Activated CD4-positive, alpha-beta T cell treated with anti-CD3 and anti-CD28 coated beads for 36 hours (primary cell): ENCODE measurements around the gene LIN28B. TPM values are rescaled to one million over a fixed set of nuclear protein-coding genes. Genes with fewer than 3 reads are reported as not detected.
"Not testable (repeated sequence)": the region's sequence is repeated elsewhere in the genome, so short reads cannot be mapped to it uniquely, and the experiment has no call there.

ENCODE experiments used
- ATAC-seq: fragments of 200-7000 bp; cut with Tn5 transposase; one replicate; pipeline ENCODE4 v1.10.0; 2021; ENCODE audit warnings: mild to moderate bottlenecking, moderate library complexity
- CTCF ChIA-PET: fragments of 350-600 bp; sonication (Branson Sonifier 250); formaldehyde crosslinking; loops from one replicate; lab custom pipeline; 2021; ENCODE audit warnings: antibody characterized with exemption; lab: Charles Lee
- POLR2A ChIA-PET: fragments of 350-600 bp; sonication (Branson Sonifier 250); formaldehyde crosslinking; loops from one replicate; lab custom pipeline; 2021; ENCODE audit warnings: antibody characterized with exemption, inconsistent platforms; lab: Charles Lee
- DNase-seq: peaks from one replicate; pipeline ENCODE4 v3.0.0-alpha.2; 2020
- H3K27ac Mint-ChIP-seq: one replicate; pipeline ENCODE4 v1.8.0; 2021; ENCODE audit warnings: mixed read lengths
- H3K27me3 Mint-ChIP-seq: one replicate; pipeline ENCODE4 v1.8.0; 2021; ENCODE audit warnings: mixed read lengths
- H3K36me3 Mint-ChIP-seq: one replicate; pipeline ENCODE4 v1.8.0; 2021; ENCODE audit warnings: low read depth, mixed read lengths
- H3K4me1 Mint-ChIP-seq: one replicate; pipeline ENCODE4 v1.8.0; 2021; ENCODE audit warnings: mixed read lengths
- H3K4me3 Mint-ChIP-seq: one replicate; pipeline ENCODE4 v1.8.0; 2021; ENCODE audit warnings: mild to moderate bottlenecking, moderate library complexity, mixed read lengths
- H3K9me3 Mint-ChIP-seq: one replicate; pipeline ENCODE4 v1.8.0; 2021; ENCODE audit warnings: low read depth, mixed read lengths
- intact Hi-C, 2 experiments: fragments of 100-400 bp; cut with DNase I in 1 of 2; cut with micrococcal nuclease in 1 of 2; formaldehyde crosslinking; loops; one replicate each; pipeline versions ENCODE4 v1.14.2 to v1.15.1; 2022 to 2024; cut with DNase I, micrococcal nuclease
- total RNA-seq, 2 experiments: library from RNA; stranded (reverse); gene quantifications; one replicate each; pipeline ENCODE4 v1.2.3, GENCODE V29; 2021

Gene LIN28B
- total RNA-seq, 2 experiments from 2014 or later: not detected

- POLR2A ChIA-PET: no interaction called here
- no peak for ATAC-seq
- Mint-ChIP-seq H3K9me3 (peaks cover 3% of the 10 kb centered on the region), H3K4me1 (peaks cover 15% of the 10 kb centered on the region), H3K36me3 (peaks cover 3% of the 10 kb centered on the region), H3K27me3 (peaks cover 48% of the 10 kb centered on the region), H3K4me3 (no peak overlapping the region), H3K27ac (no peak overlapping the region)
- CTCF ChIA-PET: no interaction called here
- intact Hi-C loops: loop anchor here in 1 of 2 experiments (1.0 kb wide), 1 partner anchor 17 kb away; no protein-coding TSS in a partner anchor
- no peak for DNase-seq
These were observed 1.5 kb downstream of the LIN28B start for GRCh38 chr6:104958178-104959025.

DNA sequence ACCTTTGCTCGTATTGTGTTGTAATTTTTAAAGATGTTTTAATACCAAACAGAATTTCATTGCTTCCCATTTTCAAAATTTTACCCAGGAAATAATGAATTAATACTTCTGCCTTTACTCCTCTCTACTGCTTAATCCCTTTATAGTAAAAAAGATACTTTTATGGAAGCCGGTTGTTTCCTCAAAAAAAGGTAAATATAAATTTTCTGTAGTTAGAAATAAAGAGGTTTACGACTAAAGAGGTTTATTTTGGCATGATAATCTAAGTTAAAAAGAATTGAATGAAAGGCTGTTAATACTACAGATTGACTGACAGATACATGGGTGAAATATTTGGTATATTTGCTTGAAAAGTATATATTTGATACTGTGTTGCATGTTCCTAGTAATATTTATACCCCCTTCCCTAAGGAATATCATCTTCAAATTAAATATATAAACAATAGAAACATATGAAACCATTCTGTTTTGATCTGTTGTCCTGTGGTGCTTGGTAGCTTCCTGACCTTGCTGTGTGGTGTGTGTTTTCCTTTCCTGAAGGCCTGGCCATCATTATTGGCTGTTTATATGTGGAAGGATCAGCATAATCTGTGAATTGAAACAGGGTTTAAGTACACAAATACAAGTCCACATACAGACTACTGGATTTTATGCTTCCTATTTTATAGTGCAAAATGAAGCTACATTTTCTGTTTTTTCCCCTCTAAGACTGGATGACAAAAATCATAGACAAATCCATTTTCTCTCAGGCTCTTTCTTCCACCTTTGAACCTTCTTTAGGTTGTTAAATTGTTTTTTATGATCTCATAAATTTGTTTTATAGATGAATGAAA, 2.3 kb downstream of the LIN28B start:
- ChIA-PET CTCF (interaction anchor here (1.1 kb wide), 1 partner anchor 17 kb away, joined by 3 read pairs; no protein-coding TSS in a partner anchor), POLR2A (no interaction called here)
- H3K27me3 Mint-ChIP-seq: peaks cover 43% of the 10 kb centered on the region
- ATAC-seq (no peak), DNase-seq (no peak)
- no peak overlapping the region for H3K27ac Mint-ChIP-seq
- H3K9me3 Mint-ChIP-seq: peaks cover 3% of the 10 kb centered on the region
- H3K4me1 Mint-ChIP-seq: peaks cover 15% of the 10 kb centered on the region
- H3K4me3 Mint-ChIP-seq: no peak overlapping the region
- peaks cover 3% of the 10 kb centered on the region for H3K36me3 Mint-ChIP-seq
- intact Hi-C loops: no loop called here

- intact Hi-C loops: no loop called here
- no peaks in the 10 kb centered on the region for H3K9me3 Mint-ChIP-seq
- H3K4me3 Mint-ChIP-seq: no peak overlapping the region
These were observed 12.2 kb downstream of the LIN28B start for GRCh38 chr6:104969108-104969507.

GRCh38 chr6:104969785-104970581, 13.1 kb downstream of the LIN28B start:
- H3K4me1 Mint-ChIP-seq: no peaks in the 10 kb centered on the region
- ChIA-PET POLR2A (no interaction called here), CTCF (interaction anchor here (0.6 to 1.1 kb wide), 3 partner anchors 21 to 118 kb away, joined by 3 read pairs; no protein-coding TSS in a partner anchor)
- ATAC-seq: no peak
- no peaks in the 10 kb centered on the region for H3K27me3 Mint-ChIP-seq
- no peak overlapping the region for H3K27ac Mint-ChIP-seq
- no peak overlapping the region for H3K4me3 Mint-ChIP-seq
- H3K36me3 Mint-ChIP-seq: no peaks in the 10 kb centered on the region
- no peak for DNase-seq
- H3K9me3 Mint-ChIP-seq: no peaks in the 10 kb centered on the region
- intact Hi-C loops: no loop called here

More at GRCh38 chr6:104969108-104969507, 12.2 kb downstream of the LIN28B start:
- DNase-seq (no peak), ATAC-seq (no peak)
- H3K36me3 Mint-ChIP-seq: no peaks in the 10 kb centered on the region
- H3K4me1 Mint-ChIP-seq: no peaks in the 10 kb centered on the region
- no peak overlapping the region for H3K27ac Mint-ChIP-seq
- H3K27me3 Mint-ChIP-seq: peaks cover 3% of the 10 kb centered on the region
- ChIA-PET CTCF (interaction anchor here (0.7 to 1.2 kb wide), 4 partner anchors 20 to 119 kb away, joined by 3 read pairs; no protein-coding TSS in a partner anchor), POLR2A (no interaction called here)

DNA sequence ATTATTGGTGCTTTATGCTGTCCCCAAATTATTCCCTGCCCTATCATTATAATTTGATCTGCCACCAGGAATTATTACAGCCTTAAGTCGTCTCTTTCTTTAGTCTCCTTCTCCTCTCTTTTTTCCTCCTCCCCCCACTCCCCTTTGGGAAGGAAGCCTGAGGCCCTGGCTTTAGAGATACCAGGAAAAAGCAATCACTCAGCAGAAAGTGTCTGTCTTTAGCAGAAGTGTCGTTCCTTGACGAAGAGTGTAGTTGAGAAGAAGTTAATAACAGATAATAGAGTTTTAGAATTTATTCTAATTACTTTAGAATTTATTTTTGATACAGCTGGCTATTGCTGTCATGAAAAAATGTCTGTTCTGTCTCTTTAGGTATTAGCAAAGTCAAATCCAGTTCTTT, 16.5 kb downstream of the LIN28B start:
- intact Hi-C loops: no loop called here
- ChIA-PET POLR2A (no interaction called here), CTCF (no interaction called here)
- H3K4me1 Mint-ChIP-seq: no peaks in the 10 kb centered on the region
- H3K27ac Mint-ChIP-seq: no peak overlapping the region
- no peaks in the 10 kb centered on the region for H3K36me3 Mint-ChIP-seq
- ATAC-seq (no peak), DNase-seq (no peak)
- H3K4me3 Mint-ChIP-seq: no peak overlapping the region
- H3K9me3 Mint-ChIP-seq: no peaks in the 10 kb centered on the region
- peaks cover 5% of the 10 kb centered on the region for H3K27me3 Mint-ChIP-seq

- POLR2A ChIA-PET: no interaction called here
- Mint-ChIP-seq H3K27me3 (peaks cover 4% of the 10 kb centered on the region), H3K36me3 (no peaks in the 10 kb centered on the region), H3K4me1 (no peaks in the 10 kb centered on the region), H3K9me3 (no peaks in the 10 kb centered on the region), H3K4me3 (no peak overlapping the region), H3K27ac (no peak overlapping the region)
- no peak for ATAC-seq
- CTCF ChIA-PET: interaction anchor here (1.1 kb wide), 1 partner anchor 41 kb away, joined by 3 read pairs; no protein-coding TSS in a partner anchor
- intact Hi-C loops: no loop called here
- DNase-seq: no peak
These were observed 26.4 kb downstream of the LIN28B start for GRCh38 chr6:104983296-104983695.

- Mint-ChIP-seq H3K36me3 (no peaks in the 10 kb centered on the region), H3K9me3 (no peaks in the 10 kb centered on the region), H3K4me1 (no peaks in the 10 kb centered on the region), H3K4me3 (no peak overlapping the region), H3K27ac (no peak overlapping the region), H3K27me3 (peaks cover 4% of the 10 kb centered on the region)
- intact Hi-C loops: no loop called here
- POLR2A ChIA-PET: no interaction called here
- ATAC-seq (no peak), DNase-seq (no peak)
- CTCF ChIA-PET: interaction anchor here (1.1 kb wide), 1 partner anchor 41 kb away, joined by 3 read pairs; no protein-coding TSS in a partner anchor
These were observed 26.9 kb downstream of the LIN28B start for GRCh38 chr6:104983776-104984175.

DNA sequence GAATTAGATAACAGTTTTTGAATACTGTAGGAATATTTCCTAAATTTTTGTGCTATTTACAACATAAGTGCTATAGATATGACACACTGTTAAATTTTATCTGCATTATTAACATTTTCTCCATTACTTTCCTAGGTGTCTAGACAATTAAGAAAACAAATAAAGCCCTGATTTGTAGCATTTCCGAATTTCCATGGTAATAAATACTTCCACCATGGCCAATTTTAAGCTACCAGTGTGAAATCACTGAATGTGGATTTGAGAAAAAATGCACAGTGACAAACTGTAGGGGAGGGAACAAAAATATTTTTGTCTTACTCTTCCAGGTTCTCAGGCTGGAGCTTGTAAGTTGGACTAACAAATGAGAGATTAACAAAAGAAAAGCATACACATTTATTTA, 27.9 kb downstream of the LIN28B start:
- intact Hi-C loops: no loop called here
- DNase-seq (no peak), ATAC-seq (no peak)
- H3K4me1 Mint-ChIP-seq: no peaks in the 10 kb centered on the region
- ChIA-PET POLR2A (no interaction called here), CTCF (interaction anchor here (0.7 kb wide), 1 partner anchor 13 kb away, joined by 3 read pairs; no protein-coding TSS in a partner anchor)
- H3K9me3 Mint-ChIP-seq: no peaks in the 10 kb centered on the region
- H3K27me3 Mint-ChIP-seq: peaks cover 4% of the 10 kb centered on the region
- H3K36me3 Mint-ChIP-seq: no peaks in the 10 kb centered on the region
- H3K27ac Mint-ChIP-seq: no peak overlapping the region
- H3K4me3 Mint-ChIP-seq: no peak overlapping the region

GRCh38 chr6:104985875-104986274, 29.0 kb downstream of the LIN28B start:
- H3K9me3 Mint-ChIP-seq, H3K4me3 Mint-ChIP-seq, CTCF ChIA-PET: not testable (repeated sequence)

GRCh38 chr6:104986625-104987024, 29.7 kb downstream of the LIN28B start:
- no peak for ATAC-seq
- CTCF ChIA-PET: no interaction called here

More at GRCh38 chr6:104985875-104986274, 29.0 kb downstream of the LIN28B start:
- ATAC-seq, H3K27me3 Mint-ChIP-seq, POLR2A ChIA-PET, DNase-seq, H3K36me3 Mint-ChIP-seq, H3K27ac Mint-ChIP-seq, intact Hi-C loops, H3K4me1 Mint-ChIP-seq: not testable (repeated sequence)

DNA sequence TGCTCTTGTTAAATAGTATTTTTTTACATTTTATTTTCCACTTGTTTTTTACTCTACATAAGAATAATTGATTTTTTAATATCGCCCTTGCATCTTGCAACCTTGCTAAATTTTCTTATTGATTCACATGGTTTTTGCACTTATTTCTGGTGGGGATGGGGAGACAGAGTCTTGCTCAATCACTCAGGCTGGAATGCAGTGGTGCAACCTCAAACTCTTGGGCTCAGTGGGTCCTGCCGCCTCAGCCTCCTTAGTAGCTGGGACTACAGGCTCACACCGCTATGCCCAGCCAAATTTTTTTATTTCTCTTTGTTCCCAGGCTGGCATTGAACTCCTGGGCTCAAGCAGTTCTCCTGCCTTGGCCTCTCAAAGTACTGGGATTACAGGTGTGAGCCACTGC, 30.3 kb downstream of the LIN28B start:
- Mint-ChIP-seq H3K36me3 (no peaks in the 10 kb centered on the region), H3K4me3 (no peak overlapping the region), H3K27me3 (peaks cover 2% of the 10 kb centered on the region), H3K4me1 (no peaks in the 10 kb centered on the region), H3K9me3 (no peaks in the 10 kb centered on the region), H3K27ac (no peak overlapping the region)
- intact Hi-C loops: no loop called here
- no peak for DNase-seq
- ChIA-PET POLR2A (no interaction called here), CTCF (no interaction called here)
- ATAC-seq: no peak

More at GRCh38 chr6:104986625-104987024, 29.7 kb downstream of the LIN28B start:
- H3K4me1 Mint-ChIP-seq: no peaks in the 10 kb centered on the region
- DNase-seq: no peak
- POLR2A ChIA-PET: no interaction called here
- H3K4me3 Mint-ChIP-seq: no peak overlapping the region
- H3K27ac Mint-ChIP-seq: no peak overlapping the region
- intact Hi-C loops: no loop called here
- H3K27me3 Mint-ChIP-seq: peaks cover 2% of the 10 kb centered on the region
- H3K36me3 Mint-ChIP-seq: no peaks in the 10 kb centered on the region
- H3K9me3 Mint-ChIP-seq: no peaks in the 10 kb centered on the region
